M059J (cell line): ENCODE data around the gene CCT5. TPM values are rescaled to one million over a fixed set of nuclear protein-coding genes. Genes with fewer than 3 reads are reported as not detected.

Experiments used
- DNase-seq: peaks from one replicate; pipeline ENCODE4 v3.0.0-alpha.2; 2012; ENCODE audit warnings: low read depth
- total RNA-seq: library from RNA; depleted of rRNA; stranded (reverse); fragments of >200 nt; shearing (Covaris generic); gene quantifications from 2 replicates; pipeline ENCODE4 v1.2.3, GENCODE V29; 2014; rRNA removed

CCT5 gene
- total RNA-seq, result 445 and 637 TPM in 2 replicates

DNA sequence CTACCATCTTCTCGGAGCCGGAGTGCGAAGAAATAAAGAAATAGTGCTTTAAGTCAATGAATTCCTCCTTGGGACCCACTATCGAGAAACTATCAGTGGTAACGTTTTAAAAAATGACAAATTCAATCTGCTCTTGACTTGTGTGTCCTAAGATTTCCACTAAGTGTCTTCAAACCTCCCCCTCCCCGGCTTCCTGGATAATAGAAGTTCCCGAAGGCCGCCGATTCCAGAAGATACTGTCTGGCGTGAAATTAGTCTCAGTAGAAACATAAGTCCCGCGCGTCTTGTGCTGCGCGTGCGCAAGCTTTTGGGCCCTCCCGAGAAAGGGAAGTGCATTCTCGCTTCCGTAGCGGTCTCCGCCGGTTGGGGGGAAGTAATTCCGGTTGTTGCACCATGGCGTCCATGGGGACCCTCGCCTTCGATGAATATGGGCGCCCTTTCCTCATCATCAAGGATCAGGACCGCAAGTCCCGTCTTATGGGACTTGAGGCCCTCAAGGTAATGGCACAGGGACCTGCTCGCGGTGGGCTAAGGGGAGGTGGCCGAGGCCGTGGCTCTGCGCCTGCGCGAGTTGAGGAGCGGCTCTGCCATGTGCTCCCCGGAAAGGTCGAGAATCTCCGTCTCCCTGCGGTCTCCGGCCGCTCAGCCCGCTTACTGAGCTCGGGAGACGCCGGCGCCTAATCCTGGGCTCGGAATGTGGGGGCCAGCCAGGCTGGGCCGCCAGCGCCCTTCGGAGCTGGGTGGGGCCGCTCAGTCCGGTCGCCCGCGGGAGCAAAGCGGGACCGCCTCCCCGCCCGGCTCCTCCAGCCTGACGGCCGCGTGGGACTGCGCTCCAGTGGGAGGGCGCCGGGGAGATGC lies at the start of gene CCT5:
CCT5 (plus strand) TSS at position 333 of the 858 bp plus-strand sequence; CDS start at position 394, 61 bp downstream.
- peak; percentile 98 for DNase-seq

GRCh38 chr5:10201223-10201868 lies 48.7 kb upstream of the CCT5 start:
- no peak for DNase-seq

GRCh38 chr5:10202089-10202910 lies 47.8 kb upstream of the CCT5 start:
- no peak for DNase-seq

- no peak for DNase-seq
Observed at GRCh38 chr5:10209004-10209403, 41.1 kb upstream of the CCT5 start.

DNA sequence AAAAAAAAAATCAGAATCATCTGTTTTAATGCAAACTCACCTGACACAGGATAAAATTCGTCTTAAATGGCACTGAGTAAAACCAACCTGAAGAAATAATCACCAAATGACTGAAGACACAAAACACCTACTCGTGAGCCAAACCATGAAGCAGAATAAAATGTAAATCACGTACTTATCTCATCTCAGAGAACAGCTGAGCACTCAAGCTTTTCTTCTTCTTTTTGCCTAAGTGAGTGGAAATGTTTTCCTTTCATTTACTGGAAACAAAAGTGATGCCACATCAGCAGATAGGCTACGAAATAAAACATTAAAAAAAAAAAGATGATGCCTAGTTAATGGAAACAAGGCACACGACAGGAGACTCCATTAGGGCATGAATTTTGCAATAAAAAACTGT lies 36.8 kb upstream of the CCT5 start:
- DNase-seq, result no peak

- no peak for DNase-seq
Observed at GRCh38 chr5:10214041-10214440, 36.0 kb upstream of the CCT5 start.

GRCh38 chr5:10215366-10215765 lies 34.7 kb upstream of the CCT5 start:
- DNase-seq, result no peak

GRCh38 chr5:10216107-10216506 lies 34.0 kb upstream of the CCT5 start:
- DNase-seq, result no peak

- DNase-seq, result no peak
Observed at GRCh38 chr5:10218658-10219057, 31.4 kb upstream of the CCT5 start.

DNA sequence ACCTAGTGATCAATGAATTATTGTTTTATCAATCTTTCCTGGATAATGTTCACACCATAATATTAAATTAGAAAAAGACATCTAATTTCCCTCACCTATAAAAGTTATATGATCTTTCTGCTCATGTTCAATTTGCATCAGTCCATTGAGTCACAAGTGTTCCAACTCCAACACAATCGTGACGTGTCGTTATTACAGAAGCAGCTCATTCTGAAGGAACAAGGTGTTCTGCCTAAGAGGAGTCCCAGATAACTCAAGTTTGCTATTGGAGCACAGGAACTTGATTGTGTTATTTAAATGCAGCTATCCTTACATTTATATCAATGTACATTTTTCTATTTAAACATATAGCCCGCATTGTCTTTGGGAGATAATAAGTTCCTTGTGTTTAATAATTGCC lies 31.0 kb upstream of the CCT5 start:
- no peak for DNase-seq

DNA sequence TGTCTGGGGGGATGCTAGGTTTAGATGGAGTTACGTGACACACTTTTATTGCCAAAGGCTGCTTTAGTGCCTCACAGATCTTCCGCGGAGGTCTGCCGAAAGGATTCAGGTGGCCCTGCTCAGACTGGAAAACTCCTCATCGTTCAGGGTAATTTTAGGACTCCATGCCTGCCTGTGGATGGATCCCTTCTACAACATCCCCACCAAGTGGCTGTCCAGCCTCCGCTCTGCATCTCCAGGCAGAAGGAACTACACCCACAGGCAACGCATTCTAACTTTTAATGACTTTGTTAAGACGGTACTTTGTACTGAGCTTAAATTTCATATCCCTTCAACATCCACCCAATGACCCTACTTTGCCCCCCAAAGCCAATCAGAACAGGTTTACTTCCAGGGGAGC lies 29.8 kb upstream of the CCT5 start:
- DNase-seq, result no peak

DNA sequence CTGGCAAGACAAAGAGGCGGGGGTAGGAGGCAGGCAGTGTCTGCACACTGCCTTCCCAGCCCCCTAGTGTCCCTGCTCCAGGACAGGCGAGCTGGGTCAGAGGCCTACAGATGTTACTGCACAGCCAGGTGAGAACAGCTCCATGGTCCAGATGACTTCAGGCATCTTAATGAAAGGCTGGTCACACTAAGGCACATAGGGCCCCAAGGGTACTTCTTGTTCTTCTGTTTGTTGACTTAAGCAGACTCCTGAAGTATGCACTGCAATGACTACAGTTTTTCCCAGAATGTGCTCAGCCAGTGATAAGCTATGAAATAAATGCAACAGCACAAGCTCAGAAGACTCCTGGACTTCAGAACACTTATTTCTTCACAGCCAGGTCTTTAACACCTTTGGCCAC lies 27.8 kb upstream of the CCT5 start:
- no peak for DNase-seq

DNA sequence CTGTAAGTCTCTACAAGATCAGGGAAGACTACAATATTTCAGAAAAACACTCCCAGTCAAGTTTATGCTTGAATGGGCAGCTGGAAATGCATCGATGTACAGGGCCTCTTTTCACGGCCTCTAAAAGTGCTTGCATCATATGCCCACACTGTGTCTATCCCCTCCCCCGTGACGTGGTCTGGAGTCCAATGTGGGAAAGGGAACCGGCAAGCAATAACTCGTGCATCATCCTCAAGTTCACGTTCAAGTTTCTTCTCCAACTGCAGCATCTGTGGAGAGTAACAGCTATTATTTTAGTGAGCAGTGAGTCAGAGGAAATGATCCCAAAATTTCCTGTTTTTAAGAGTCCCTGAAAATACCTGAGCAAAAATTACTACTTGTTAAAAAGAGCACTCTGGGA lies 22.7 kb upstream of the CCT5 start:
- peak; percentile 37 for DNase-seq

DNA sequence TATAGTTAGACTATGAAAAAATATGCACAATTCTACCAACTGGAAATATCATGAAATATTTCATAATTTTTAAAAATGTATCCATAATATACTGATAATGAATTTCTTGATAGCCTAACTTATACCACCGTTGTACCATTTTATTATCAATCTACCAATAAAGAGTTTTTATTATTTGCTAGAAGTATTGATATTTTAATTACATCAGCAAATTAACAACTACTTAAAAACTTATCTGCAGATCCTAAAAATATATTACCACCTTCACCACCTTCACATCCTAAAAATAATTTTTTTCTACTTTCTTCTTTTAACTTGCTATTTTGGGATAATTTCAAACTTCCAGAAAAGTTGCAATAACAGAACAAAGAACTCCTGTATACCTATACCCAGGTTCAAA lies 21.8 kb upstream of the CCT5 start:
- no peak for DNase-seq

GRCh38 chr5:10229306-10230048 lies 20.6 kb upstream of the CCT5 start:
- DNase-seq, result peak; percentile 64

GRCh38 chr5:10232386-10232785 lies 17.7 kb upstream of the CCT5 start:
- no peak for DNase-seq

GRCh38 chr5:10233011-10233410 lies 17.1 kb upstream of the CCT5 start:
- no peak for DNase-seq

DNA sequence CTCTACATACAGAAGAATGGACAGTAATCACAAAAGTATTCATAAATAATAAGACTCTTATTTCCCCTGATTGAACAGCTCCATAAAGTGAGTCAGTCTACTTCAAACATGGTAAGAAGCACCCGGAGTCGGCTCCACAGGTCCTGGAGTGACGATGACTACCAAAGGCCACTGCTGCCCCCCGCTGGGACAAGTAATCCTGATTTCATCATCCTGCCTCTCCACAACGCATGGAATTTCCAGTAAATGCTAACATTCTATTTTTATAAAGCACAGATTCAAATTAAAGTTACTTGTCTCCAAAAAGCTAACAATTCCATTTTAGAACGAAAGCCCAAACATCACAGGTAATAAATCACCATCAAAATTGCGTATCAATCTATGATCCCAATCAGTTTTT lies 16.6 kb upstream of the CCT5 start:
- DNase-seq, result peak; percentile 87

DNA sequence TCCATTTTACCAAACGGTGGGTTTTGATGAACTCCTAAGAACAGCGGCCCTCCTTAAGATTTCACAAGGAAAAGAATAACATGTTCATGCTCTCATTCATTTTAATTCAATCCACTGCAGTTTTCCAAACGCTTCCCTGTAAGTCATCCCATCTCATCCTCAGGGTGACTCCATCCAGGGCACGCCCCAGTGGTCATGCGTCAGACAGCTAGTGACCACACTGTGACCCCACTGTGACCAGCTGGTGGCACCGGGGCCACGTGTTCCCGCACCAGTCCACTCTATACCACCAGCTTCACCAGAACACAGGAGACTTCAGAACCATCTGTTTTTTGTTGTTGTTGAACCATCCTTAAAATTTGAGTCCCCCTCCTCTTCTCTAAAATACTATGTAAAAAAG lies 14.7 kb upstream of the CCT5 start:
- peak; percentile 72 for DNase-seq

DNA sequence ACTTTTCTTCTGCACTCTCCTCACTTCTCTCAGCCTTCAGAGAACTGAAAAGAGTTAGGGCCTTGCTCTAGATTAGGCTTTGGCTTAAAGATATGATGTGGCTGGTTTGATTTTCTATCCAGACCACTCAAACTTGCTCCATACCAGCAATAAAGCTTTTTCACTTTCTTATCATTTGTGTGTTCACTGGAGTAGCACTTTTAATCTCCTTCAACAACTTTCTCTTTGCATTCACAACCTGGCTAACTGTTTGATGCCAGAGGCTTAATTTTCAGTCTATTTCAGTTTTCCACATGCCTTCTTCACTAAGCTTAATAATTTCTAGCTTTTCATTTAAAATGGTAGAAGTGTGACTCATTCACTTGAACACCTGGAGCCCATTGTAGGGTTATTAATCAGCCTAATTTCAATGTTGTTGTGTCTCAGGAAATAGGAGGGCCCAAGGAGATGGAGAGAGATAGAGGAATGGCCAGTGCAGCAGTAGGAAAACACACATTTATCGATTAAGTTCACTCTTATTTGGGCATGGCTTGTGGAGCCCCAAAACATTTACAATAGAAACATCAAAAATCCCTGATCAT lies 6.3 kb upstream of the CCT5 start:
- no peak for DNase-seq

DNA sequence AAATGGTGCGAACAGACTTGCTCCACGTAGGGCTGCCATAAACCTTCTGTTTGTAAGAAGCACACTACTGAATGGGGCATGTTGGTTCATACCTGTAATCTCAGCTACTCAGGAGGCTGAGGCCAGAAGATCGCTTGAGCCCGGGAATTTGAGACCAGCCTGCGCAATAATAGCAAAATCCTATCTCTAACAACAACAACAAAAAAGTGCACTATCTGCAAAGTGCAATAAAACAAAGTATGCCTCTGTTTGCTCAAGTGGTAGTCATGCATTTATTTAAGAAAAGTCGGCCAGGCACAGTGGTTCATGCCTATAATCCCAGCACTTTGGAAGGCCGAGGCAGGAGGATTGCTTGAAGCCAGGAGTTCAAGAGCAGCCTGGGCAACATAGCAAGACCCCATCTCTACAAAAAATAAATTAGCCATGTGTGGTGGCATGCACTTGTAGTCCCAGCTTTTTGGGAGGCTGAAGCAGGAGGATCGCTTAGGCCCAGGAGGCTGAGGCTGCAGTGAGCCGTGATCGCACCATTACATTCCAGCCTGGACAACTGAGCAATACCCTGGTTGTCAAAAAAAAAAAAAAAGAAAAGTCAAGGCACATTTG lies 5.6 kb upstream of the CCT5 start:
- no peak for DNase-seq
